GM12872 (cell line): ENCODE data around the gene SIK3.
A peak's percentile ranks its signal among the peaks of the same experiment; 100 is the strongest.

Source experiments
- CTCF ChIP-seq: IDR thresholded peaks from 3 replicates; pipeline ENCODE4 v1.5.1; 2011; ENCODE audit warnings: low read depth, mild to moderate bottlenecking, low read length, moderate library complexity; ENCODE audit not compliant: insufficient read depth

The SIK3 gene

GRCh38 chr11:116896211-116896610 lies 202.0 kb downstream of the SIK3 start:
- TF ChIP-seq CTCF: no peak

- TF ChIP-seq CTCF: peak; percentile 55
Observed at GRCh38 chr11:116895048-116895757, 203.0 kb downstream of the SIK3 start.

GRCh38 chr11:116893906-116894305 lies 204.3 kb downstream of the SIK3 start:
- TF ChIP-seq CTCF: no peak

- no peak for TF ChIP-seq CTCF
Observed at GRCh38 chr11:116893437-116893836, 204.8 kb downstream of the SIK3 start.

GRCh38 chr11:116892374-116892773 lies 205.9 kb downstream of the SIK3 start:
- TF ChIP-seq CTCF: no peak

- no peak for TF ChIP-seq CTCF
Observed at GRCh38 chr11:116891746-116892145, 206.5 kb downstream of the SIK3 start.

- TF ChIP-seq CTCF: no peak
Observed at GRCh38 chr11:116890607-116891006, 207.6 kb downstream of the SIK3 start.
